Ishikawa (cell line): ENCODE data around the gene CHTF18.

ENCODE experiments used
- CEBPB ChIP-seq: IDR thresholded peaks from 2 replicates; pipeline ENCODE4 v1.6.1; 2012
- CREB1 ChIP-seq: IDR thresholded peaks from 2 replicates; pipeline ENCODE4 v1.6.1; 2012; ENCODE audit warnings: low read depth
- EGR1 ChIP-seq: IDR thresholded peaks from 2 replicates; pipeline ENCODE4 v1.6.1; 2012
- EP300 ChIP-seq: IDR thresholded peaks from 2 replicates; pipeline ENCODE4 v1.6.1; 2012; ENCODE audit warnings: borderline replicate concordance
- NFIC ChIP-seq: IDR thresholded peaks from 2 replicates; pipeline ENCODE4 v1.6.1; 2012
- RAD21 ChIP-seq: IDR thresholded peaks from 2 replicates; pipeline ENCODE4 v1.6.1; 2012; ENCODE audit warnings: low read depth
- TAF1 ChIP-seq: IDR thresholded peaks from 2 replicates; pipeline ENCODE4 v1.6.1; 2012; ENCODE audit warnings: low read depth, mild to moderate bottlenecking
- TCF12 ChIP-seq: IDR thresholded peaks from 2 replicates; pipeline ENCODE4 v1.6.1; 2012; ENCODE audit warnings: low read depth
- TF ChIP-seq, protein P1 (sequence below): IDR thresholded peaks from 2 replicates; pipeline ENCODE4 v1.6.1; 2012; ENCODE audit warnings: low read depth, mild to moderate bottlenecking

DNA sequence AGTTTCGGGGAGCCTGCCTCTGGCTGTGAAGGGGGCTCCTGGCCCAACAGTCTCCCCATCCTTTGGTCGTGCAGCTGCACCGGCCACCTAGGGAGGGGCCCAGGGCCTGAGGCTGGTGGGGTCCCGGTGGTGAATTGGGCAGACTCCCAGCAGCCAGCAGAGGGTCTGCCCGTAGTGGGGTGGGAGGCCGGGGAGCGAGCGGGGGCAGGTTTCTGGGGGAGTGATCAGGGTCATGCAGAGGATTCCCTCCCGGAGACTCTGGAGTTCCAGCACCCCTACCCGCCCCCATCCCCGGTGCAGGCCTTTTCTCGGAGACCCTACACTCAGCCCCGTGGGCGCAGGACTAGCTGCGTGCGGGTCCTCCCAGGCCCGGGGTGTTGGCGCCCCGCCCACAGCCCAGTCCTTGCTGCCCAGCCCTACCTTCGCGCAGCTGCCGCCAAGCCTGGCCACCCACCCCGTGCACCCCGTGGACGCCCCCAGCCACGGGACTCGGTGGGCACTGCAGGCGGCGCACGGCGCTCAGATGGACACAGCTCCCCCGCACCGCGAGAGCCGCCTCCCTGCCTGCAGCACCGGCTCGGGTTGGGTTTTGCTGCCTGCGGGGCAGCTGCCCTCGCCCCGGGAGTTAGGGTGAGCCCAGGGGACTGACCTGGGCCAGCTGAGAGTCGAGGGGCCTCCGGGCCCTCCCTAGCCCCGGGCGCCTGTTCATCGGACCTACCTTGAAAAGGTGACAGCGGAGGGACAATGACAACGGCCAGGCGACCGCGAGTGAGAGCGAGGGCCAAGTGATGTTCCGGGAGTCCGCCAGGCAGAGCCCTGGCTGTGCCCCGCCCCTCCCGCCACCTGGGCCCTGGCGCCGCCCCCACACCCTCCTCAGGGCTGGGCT, 11.8 kb downstream of the CHTF18 start, which contains the start of gene GNG13:
- TF ChIP-seq EGR1 (no peak), CEBPB (no peak), TAF1 (no peak), TCF12 (no peak), NFIC (no peak), RAD21 (no peak), CREB1 (no peak), EP300 (no peak)
- TF ChIP-seq, protein P1, sequence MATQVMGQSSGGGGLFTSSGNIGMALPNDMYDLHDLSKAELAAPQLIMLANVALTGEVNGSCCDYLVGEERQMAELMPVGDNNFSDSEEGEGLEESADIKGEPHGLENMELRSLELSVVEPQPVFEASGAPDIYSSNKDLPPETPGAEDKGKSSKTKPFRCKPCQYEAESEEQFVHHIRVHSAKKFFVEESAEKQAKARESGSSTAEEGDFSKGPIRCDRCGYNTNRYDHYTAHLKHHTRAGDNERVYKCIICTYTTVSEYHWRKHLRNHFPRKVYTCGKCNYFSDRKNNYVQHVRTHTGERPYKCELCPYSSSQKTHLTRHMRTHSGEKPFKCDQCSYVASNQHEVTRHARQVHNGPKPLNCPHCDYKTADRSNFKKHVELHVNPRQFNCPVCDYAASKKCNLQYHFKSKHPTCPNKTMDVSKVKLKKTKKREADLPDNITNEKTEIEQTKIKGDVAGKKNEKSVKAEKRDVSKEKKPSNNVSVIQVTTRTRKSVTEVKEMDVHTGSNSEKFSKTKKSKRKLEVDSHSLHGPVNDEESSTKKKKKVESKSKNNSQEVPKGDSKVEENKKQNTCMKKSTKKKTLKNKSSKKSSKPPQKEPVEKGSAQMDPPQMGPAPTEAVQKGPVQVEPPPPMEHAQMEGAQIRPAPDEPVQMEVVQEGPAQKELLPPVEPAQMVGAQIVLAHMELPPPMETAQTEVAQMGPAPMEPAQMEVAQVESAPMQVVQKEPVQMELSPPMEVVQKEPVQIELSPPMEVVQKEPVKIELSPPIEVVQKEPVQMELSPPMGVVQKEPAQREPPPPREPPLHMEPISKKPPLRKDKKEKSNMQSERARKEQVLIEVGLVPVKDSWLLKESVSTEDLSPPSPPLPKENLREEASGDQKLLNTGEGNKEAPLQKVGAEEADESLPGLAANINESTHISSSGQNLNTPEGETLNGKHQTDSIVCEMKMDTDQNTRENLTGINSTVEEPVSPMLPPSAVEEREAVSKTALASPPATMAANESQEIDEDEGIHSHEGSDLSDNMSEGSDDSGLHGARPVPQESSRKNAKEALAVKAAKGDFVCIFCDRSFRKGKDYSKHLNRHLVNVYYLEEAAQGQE: no peak
